NT2/D1 (cell line): ENCODE results near the gene TAF6.
"Not testable (repeated sequence)": the region's sequence is repeated elsewhere in the genome, so short reads cannot be mapped to it uniquely, and the experiment has no call there.

Experiments used
- DNase-seq: peaks from one replicate; pipeline ENCODE4 v3.0.0-alpha.2; 2011; ENCODE audit warnings: low read depth, low spot score
- H3K27me3 ChIP-seq: 2 replicates; pipeline ENCODE4 v1.6.0; 2011; ENCODE audit warnings: mild to moderate bottlenecking; ENCODE audit not compliant: insufficient read length, insufficient read depth
- H3K36me3 ChIP-seq: 2 replicates; pipeline ENCODE4 v1.6.1; 2011; ENCODE audit warnings: mild to moderate bottlenecking, low read length, mixed read lengths; ENCODE audit not compliant: insufficient read depth, insufficient read length
- H3K4me1 ChIP-seq: 2 replicates; pipeline ENCODE4 v1.5.1; 2011; ENCODE audit not compliant: insufficient read depth, insufficient read length
- H3K4me3 ChIP-seq: 2 replicates; pipeline ENCODE4 v1.5.1; 2011; ENCODE audit warnings: low read depth; ENCODE audit not compliant: insufficient read length
- H3K9ac ChIP-seq: 2 replicates; pipeline ENCODE4 v1.6.0; 2011; ENCODE audit warnings: low read depth; ENCODE audit not compliant: insufficient read length
- H3K9me3 ChIP-seq: 2 replicates; pipeline ENCODE4 v1.5.1; 2011; ENCODE audit warnings: mild to moderate bottlenecking, low read length; ENCODE audit not compliant: insufficient read depth
- SUZ12 ChIP-seq: IDR thresholded peaks from 2 replicates; pipeline ENCODE4 v1.6.1; 2011; ENCODE audit not compliant: insufficient read length, insufficient read depth; ENCODE audit errors: extremely low read depth
- YY1 ChIP-seq: IDR thresholded peaks from 2 replicates; pipeline ENCODE4 v1.6.1; 2011; ENCODE audit not compliant: insufficient read length, insufficient read depth
- ZNF274 ChIP-seq: IDR thresholded peaks from 2 replicates; pipeline ENCODE4 v1.6.1; 2011; ENCODE audit warnings: mild to moderate bottlenecking, low read depth, low read length

TAF6 gene

GRCh38 chr7:100130608-100131453, 11.7 kb upstream of the TAF6 start:
- Histone ChIP-seq H3K4me1 (no peaks in the 10 kb centered on the region), H3K9me3 (no peaks in the 10 kb centered on the region), H3K36me3 (no peaks in the 10 kb centered on the region), H3K9ac (no peak overlapping the region), H3K27me3 (peaks cover 20% of the 10 kb centered on the region), H3K4me3 (no peak overlapping the region)
- TF ChIP-seq SUZ12 (no peak), ZNF274 (no peak), YY1 (no peak)
- DNase-seq, result no peak

DNA sequence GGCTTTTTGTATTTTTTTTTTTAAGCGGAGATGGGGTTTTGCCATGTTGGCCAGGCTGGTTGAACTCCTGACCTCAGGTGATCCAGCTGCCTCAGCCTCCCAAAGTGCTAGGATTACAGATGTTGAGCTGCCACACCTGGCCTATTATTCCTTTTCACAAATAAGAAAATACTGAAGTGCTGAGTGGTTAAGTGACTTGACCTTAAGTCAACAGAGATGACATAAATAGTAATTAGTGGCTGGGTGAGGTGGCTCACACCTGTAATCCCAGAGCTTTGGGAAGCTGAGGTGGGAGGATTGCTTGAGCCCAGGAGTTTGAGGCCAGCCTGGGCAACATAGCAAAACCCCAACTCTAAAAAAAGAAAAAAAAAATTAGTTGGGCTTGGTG, 11.1 kb upstream of the TAF6 start:
- not testable (repeated sequence) for DNase-seq, H3K36me3 ChIP-seq, H3K9me3 ChIP-seq, H3K9ac ChIP-seq, H3K4me3 ChIP-seq, H3K4me1 ChIP-seq
- H3K27me3 ChIP-seq, result peaks cover 20% of the 10 kb centered on the region

DNA sequence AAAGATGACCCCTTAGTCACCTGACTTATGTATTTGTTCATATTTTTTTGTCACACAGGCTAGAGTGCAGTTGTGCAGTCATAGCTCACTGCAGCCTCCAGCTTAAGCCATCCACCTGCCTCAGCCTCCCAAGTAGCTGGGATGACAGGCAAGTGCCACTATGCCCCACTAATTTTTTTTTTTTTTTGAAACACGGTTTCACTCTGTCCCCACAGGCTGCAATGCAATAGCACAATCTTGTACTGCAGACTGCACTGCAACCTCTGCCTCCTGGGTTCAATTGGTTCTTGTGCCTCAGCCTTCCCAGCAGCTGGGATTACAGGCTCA, 9.4 kb upstream of the TAF6 start:
- no peak overlapping the region for H3K9ac ChIP-seq
- H3K9me3 ChIP-seq, result no peaks in the 10 kb centered on the region
- no peak overlapping the region for H3K4me3 ChIP-seq
- TF ChIP-seq ZNF274 (no peak), YY1 (no peak), SUZ12 (no peak)
- H3K27me3 ChIP-seq, result peaks cover 20% of the 10 kb centered on the region
- no peak for DNase-seq
- H3K4me1 ChIP-seq, result peaks cover 7% of the 10 kb centered on the region
- peaks cover 10% of the 10 kb centered on the region for H3K36me3 ChIP-seq

DNA sequence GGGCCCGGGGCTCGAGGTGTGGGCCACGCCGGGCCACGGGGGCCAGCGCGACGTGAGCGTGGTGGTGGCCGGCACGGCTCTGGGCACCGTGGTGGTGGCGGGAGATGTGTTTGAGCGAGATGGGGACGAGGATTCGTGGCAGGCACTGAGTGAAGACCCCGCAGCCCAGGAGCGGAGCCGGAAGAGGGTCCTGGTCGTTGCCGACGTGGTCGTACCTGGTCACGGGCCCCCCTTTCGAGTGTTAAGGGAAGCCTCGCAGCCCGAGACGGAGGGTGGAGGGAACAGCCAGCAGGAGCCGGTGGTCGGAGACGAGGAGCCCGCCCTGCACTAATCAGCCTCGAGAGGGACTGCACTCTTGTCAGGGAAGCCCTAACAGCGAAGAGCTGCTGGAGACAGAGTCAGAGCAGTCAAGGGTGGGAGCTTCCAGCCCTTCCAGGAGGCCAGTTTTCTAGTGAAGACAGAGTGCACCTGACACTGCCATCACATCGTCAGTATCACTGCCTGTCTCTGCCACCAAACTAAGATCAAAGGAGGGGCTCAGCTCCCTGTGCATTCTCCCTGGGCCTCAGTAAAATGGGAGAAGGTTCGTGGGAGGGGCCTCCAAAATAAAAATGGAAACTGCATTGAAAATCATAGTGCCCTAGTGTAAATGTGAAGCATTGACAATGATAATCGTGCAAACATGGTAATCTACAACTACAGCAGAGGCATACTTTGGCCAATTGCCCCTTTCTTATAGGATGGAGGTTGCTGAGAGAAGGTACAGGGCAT, 8.9 kb upstream of the TAF6 start:
- TF ChIP-seq ZNF274, result no peak
- no peak for TF ChIP-seq YY1
- TF ChIP-seq SUZ12, result no peak
- H3K9ac ChIP-seq, result peak overlapping the region; percentile 90
- no peaks in the 10 kb centered on the region for H3K9me3 ChIP-seq
- H3K27me3 ChIP-seq, result peaks cover 20% of the 10 kb centered on the region
- H3K4me1 ChIP-seq, result peaks cover 7% of the 10 kb centered on the region
- no peak for DNase-seq
- H3K4me3 ChIP-seq, result peak overlapping the region; percentile 82
- peaks cover 10% of the 10 kb centered on the region for H3K36me3 ChIP-seq

DNA sequence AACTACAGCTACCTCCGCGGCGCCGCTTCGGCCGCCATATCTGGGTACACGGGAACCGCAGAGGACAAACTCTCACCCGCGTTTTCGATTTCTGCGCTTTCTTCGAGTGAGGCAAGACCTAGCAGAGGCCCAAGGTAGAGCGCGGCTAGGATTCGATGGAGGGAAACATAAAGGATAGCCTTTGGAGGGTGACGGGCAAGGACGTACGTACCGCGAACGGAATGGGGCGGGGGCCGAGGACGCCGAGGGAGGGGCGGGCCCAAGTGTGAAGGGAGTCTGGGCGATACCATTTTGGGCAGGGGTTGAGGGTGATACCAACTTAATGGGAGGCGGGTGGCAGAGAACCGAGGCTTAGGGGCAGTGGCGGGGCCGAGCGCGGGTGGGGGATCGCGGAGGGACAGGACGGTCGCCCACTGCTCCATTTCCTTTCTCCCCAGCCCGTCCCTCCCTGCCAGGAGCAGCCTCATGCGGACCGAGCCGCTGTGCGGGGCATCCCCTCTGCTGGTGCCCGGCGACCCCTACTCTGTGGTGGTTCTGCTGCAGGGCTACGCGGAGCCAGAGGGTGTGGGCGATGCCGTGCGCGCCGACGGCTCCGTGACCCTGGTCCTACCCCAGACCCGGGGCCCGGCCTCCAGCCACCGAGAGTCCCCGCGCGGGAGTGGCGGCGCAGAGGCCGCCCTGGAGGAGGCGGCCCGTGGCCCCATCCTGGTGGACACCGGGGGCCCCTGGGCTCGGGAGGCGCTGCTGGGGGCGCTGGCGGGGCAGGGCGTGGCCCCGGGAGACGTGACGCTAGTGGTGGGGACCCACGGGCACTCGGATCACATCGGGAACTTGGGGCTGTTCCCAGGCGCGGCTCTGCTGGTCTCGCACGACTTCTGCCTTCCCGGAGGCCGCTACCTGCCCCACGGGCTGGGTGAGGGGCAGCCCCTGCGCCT, 8.0 kb upstream of the TAF6 start, which contains the start of gene MBLAC1:
TSS of gene MBLAC1 (plus strand) at position 37 of the 935 bp plus-strand sequence. CDS start at position 466, 429 bp downstream.
- Histone ChIP-seq H3K4me3 (peak within 1 kb of the TSS; percentile 82), H3K27me3 (peaks cover 20% of the 10 kb centered on the region), H3K4me1 (peaks cover 7% of the 10 kb centered on the region), H3K36me3 (peaks cover 17% of the 10 kb centered on the region), H3K9ac (peak within 1 kb of the TSS; percentile 95), H3K9me3 (no peaks in the 10 kb centered on the region)
- TF ChIP-seq SUZ12 (no peak), YY1 (no peak), ZNF274 (no peak)
- peak; percentile 90 for DNase-seq

GRCh38 chr7:100126239-100126930, 7.2 kb upstream of the TAF6 start:
- H3K9me3 ChIP-seq, result no peaks in the 10 kb centered on the region
- H3K36me3 ChIP-seq, result peaks cover 19% of the 10 kb centered on the region
- no peak for DNase-seq
- H3K4me1 ChIP-seq, result peaks cover 7% of the 10 kb centered on the region
- TF ChIP-seq ZNF274 (no peak), SUZ12 (no peak), YY1 (no peak)
- H3K9ac ChIP-seq, result peak overlapping the region; percentile 95
- peaks cover 20% of the 10 kb centered on the region for H3K27me3 ChIP-seq
- H3K4me3 ChIP-seq, result peak overlapping the region; percentile 82
